Measurements from ENCODE around the gene SLITRK1.

Gene SLITRK1, protein sequence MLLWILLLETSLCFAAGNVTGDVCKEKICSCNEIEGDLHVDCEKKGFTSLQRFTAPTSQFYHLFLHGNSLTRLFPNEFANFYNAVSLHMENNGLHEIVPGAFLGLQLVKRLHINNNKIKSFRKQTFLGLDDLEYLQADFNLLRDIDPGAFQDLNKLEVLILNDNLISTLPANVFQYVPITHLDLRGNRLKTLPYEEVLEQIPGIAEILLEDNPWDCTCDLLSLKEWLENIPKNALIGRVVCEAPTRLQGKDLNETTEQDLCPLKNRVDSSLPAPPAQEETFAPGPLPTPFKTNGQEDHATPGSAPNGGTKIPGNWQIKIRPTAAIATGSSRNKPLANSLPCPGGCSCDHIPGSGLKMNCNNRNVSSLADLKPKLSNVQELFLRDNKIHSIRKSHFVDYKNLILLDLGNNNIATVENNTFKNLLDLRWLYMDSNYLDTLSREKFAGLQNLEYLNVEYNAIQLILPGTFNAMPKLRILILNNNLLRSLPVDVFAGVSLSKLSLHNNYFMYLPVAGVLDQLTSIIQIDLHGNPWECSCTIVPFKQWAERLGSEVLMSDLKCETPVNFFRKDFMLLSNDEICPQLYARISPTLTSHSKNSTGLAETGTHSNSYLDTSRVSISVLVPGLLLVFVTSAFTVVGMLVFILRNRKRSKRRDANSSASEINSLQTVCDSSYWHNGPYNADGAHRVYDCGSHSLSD

DNA sequence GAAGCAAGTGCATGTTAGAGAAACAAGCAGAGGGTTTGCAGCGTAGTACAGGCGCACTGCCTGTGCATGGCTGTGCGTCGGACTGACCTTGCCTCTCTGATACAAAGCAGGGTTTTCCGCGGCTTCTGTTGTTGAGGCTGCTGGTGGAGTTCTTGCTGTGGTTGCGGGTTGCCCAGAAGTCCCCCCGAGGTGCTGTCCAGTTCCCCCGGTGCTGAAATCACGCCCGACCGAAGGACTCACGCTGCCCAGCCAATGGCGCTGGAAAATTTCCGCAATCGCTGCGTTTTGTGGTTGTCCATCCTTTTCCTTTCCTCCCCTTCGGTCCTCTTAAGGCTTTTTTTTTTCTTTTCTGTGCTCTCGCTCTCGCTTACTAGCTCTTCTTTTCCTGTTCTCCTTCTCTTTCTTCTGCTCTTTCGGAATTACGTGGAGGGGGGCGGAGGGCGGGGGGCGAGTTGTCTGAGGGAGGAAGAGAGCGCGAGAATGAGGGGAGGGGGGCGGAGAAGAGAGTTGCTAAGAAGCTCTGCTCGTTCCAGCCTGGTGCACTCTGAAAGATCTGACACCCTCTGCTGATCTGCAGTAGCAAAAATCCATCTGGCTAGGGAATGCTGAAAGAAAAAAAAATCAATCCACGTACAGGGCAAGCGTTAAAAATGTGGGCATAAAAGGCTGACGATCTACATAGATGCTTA, at the start of gene SLITRK1:
TSS of gene SLITRK1 (minus strand) at position 558 of the 689 bp plus-strand sequence. CDS start 967 bp downstream, outside the sequence.
- DNase-seq, result peak; percentile 37

GRCh38 chr13:83929157-83929556, 46.9 kb upstream of the SLITRK1 start:
- DNase-seq, result no peak

DNA sequence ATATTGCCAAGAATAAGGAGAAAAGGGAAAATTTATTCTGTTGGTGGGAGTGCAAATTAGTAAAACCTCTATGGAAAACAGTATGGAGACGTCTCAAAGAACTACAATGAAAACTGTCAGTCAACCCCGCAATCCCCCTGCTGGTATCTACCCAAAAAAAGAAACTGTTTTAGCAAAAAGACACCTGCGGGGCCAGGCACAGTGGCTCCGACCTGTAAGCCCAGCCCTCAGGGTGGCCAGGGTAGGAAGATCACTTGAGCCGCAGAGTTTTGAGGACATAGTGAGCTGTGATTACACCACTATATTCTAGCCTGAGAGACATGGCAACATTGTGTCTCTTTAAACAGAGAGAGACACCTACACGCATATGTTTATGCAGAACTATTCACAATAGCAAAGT, 37.5 kb upstream of the SLITRK1 start:
- no peak for DNase-seq

GRCh38 chr13:83914368-83914767, 32.1 kb upstream of the SLITRK1 start:
- DNase-seq, result no peak

- DNase-seq, result no peak
Observed at GRCh38 chr13:83907196-83907989, 25.1 kb upstream of the SLITRK1 start.

GRCh38 chr13:83906240-83906820, 24.1 kb upstream of the SLITRK1 start:
- no peak for DNase-seq

- no peak for DNase-seq
Observed at GRCh38 chr13:83905641-83906040, 23.4 kb upstream of the SLITRK1 start.

DNA sequence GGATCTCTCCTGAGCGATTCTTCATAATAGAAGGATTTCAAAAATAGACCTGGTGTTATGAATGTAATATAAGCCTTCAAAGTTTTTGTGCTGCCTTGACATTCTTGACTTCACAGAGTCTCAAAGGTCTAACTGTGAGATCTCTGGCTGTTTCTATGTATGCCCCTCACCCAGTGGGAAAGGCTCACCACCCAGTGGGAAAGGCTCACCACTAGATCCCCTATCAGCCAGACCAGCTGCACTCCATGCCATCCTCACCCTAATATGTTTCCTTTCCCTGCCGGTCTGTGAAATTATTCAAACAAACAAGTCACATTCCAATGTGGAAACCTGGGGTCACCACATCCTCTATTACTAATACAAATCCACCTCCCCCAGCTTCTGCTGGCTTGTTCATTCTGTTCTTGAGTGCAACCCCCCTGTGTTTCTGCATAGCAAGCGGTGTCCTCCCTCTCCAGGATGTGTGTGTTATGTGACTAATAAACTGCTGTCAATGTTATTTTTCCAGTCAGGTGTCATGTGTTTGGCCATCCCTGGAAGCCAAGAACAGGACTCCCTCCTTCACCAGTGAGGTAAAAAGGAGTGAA, 13.8 kb upstream of the SLITRK1 start:
- DNase-seq, result no peak

DNA sequence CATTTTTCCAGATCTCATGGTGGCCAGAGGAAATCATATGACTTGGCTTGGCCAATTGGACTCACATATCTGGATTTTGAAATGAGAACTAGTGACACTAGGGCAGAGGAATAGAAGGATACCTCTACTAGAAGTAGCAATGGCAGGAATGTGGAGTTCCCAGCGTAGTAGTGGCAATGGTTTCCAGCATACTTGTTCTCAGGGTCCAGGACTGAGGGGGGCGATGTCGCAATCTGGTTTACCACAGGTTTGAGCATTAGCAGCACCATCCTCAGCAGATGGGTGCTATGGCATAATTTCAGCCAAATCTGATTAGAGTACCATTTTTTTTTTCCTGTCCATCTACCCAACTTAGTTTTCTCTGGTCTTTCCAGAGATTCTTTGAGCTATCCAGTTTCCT, 8.1 kb upstream of the SLITRK1 start:
- no peak for DNase-seq

GRCh38 chr13:83884141-83884540, 1.9 kb upstream of the SLITRK1 start:
- no peak for DNase-seq

DNA sequence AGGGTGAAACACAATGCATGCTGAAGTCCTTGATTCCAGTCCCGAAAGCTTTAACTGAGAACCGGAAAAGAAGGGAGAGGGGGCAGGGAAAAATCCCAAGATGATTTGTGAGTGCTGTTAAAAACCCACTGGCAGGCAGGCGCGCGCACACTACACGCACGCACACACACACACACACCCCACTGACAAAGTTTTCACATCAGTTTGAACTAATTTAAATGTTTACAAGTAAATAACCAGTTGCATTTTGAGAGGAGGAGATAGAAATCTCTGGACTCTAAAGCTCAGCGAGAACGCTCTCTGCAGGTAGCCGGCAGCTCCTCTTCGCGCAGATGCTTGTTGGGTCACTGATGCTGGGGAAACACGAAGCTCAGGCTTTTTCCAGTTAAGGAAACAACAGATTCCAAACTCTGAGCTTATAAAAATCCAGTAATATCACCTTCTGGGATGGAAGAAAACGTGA, 818 bp upstream of the SLITRK1 start:
- no peak for DNase-seq

DNA sequence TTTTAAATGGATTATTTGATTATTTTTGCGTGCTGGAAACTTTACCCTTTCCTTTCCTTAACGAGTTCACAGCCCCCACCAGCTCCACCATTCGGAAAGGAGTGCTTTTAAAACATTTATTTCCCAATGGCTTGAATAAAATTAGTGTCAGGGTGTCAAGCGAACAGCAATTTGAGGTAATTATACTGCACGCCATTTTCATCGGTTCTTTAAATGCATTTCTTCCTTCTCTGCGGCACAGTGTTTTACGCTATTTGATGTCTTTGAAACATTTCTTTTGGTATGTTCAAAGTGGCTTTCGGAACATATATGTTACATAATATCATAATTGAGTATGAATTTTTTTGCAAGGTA, 309 bp upstream of the SLITRK1 start:
- DNase-seq, result no peak

- no peak for DNase-seq
Observed at GRCh38 chr13:83881140-83881684, 1.1 kb downstream of the SLITRK1 start.

- no peak for DNase-seq
Observed at GRCh38 chr13:83880275-83881139, 1.8 kb downstream of the SLITRK1 start.

DNA sequence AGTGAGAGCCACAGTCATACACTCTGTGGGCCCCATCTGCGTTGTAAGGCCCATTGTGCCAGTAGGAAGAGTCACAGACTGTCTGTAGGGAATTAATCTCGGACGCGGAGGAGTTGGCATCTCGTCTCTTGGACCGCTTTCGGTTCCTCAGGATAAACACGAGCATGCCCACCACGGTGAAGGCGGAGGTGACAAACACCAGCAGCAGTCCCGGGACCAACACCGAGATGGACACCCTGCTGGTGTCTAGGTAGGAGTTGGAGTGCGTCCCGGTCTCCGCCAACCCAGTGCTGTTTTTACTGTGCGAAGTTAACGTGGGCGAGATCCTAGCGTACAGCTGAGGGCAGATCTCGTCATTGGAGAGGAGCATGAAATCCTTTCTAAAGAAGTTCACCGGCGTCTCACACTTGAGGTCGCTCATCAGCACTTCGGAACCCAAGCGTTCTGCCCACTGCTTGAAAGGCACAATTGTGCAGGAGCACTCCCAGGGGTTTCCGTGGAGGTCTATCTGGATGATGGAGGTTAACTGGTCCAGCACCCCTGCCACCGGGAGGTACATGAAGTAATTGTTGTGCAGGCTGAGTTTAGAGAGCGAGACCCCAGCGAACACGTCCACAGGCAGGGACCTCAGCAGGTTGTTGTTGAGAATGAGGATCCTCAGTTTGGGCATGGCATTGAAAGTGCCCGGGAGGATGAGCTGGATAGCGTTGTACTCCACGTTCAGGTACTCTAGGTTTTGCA, 2.7 kb downstream of the SLITRK1 start:
- DNase-seq, result no peak

GRCh38 chr13:83878691-83879430, 3.4 kb downstream of the SLITRK1 start:
- DNase-seq, result no peak

DNA sequence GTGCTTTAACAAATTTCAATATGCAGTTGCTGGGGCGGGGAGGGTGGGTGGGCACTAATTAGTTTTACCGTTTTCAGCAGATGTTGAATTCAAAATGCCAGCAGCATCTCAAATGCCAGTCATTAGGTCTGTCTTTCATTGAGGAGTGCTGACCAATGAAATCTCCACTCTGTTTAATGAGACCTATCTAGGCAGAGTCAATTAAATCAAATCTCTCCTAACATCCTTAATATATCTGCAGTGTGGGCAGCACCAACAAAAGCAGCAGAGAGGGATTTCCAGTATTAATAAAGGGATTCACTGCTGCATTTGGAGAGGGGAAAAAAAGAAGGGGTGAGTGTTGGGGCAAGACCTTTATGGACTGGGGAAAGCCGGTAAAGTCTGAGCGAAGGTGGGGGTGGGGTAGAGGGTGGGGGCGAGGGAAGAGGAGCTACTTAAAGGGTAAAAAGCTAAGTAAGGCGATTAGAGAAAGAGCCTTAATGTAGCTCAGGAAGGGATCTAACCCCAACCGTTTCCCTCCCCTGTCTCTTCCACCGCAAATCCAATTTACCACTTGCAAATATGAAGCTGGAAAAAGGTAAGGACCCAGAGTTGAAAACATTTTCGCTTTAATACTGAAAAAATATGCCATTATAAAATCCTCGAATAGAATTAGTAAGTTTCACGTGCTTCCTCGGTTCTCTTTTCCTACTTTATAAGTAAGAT, 4.5 kb downstream of the SLITRK1 start:
- DNase-seq, result no peak

GRCh38 chr13:83876546-83876945, 5.7 kb downstream of the SLITRK1 start:
- DNase-seq, result no peak

DNA sequence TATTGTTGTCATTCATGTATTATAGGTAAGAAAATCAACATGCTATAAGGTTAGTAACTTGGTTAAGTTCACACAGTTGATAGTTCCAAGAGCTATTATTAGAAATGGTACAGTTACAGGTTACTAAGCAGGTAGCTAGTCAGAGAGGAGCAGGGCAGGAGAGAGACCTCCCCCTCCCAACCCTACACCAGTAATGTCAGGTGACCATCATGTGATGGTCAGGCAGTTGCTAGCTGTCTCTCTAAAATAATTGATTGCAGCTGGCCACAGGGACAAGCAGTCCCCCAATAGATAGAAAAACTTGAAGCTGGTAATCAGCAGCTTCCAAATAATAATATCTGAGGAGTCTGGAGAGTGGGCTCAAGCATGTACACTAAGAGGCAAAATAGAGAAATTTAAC, 14.6 kb downstream of the SLITRK1 start:
- no peak for DNase-seq
